Tibial nerve (tissue), 4 donors: Measurements from ENCODE around the gene MROH2B.
"Not testable (repeated sequence)": the region's sequence is repeated elsewhere in the genome, so short reads cannot be mapped to it uniquely, and the experiment has no call there.

Experiments
- CTCF ChIP-seq, 5 experiments: fragments of 200-600 bp in 3 of 5; fragments of 450-650 bp in 2 of 5; sonication (generic) in 3 of 5; IDR thresholded peaks; one replicate each; pipeline ENCODE4 v1.5.1; 2016 to 2019; ENCODE audit warnings: antibody characterized with exemption in 5 of 5, mild to moderate bottlenecking in 3 of 5, moderate library complexity in 2 of 5
- EP300 ChIP-seq, 2 donors: sonication (generic); formaldehyde crosslinking; IDR thresholded peaks; one replicate each; pipeline ENCODE4 v1.6.1; 2017; ENCODE audit warnings: antibody characterized with exemption in 2 of 2, mild to moderate bottlenecking in 1 of 2
- POLR2A ChIP-seq, 2 donors: fragments of 450-650 bp; IDR thresholded peaks; one replicate each; pipeline ENCODE4 v1.6.1; 2017; ENCODE audit warnings: antibody characterized with exemption in 2 of 2, mild to moderate bottlenecking in 2 of 2, moderate library complexity in 2 of 2

GRCh38 chr5:41022600-41022999 is 48.5 kb downstream of the MROH2B start:
- not testable (repeated sequence) for TF ChIP-seq CTCF, POLR2A, EP300 (IDR thresholded peaks at IDR 0.05)
